IMR-90 (cell line): ENCODE results near the gene SOWAHB. TPM values are rescaled to one million over a fixed set of nuclear protein-coding genes. Genes with fewer than 3 reads are reported as not detected.

Source experiments
- ATAC-seq: fragments of 200-7000 bp; cut with Tn5 transposase; 2 replicates; pipeline ENCODE4 v1.9.1; 2020; ENCODE audit warnings: low read depth, mild to moderate bottlenecking, moderate library complexity
- BruUV-seq: library from RNA; stranded (reverse); fragments of 400-500 nt; replicated peaks from 2 replicates; lab custom pipeline; 2021; lab: Mats Ljungman, UMichigan
- CTCF ChIA-PET: fragments of 300-600 bp; formaldehyde crosslinking; extraction: SDS; loops from one replicate; lab custom pipeline; 2021; ENCODE audit warnings: antibody characterized with exemption; lab: Yijun Ruan, JAX
- POLR2A ChIA-PET: fragments of 300-600 bp; sonication (Branson Sonifier 250); formaldehyde crosslinking; loops from one replicate; lab custom pipeline; 2022; ENCODE audit warnings: antibody characterized with exemption; ENCODE audit not compliant: unreplicated experiment; lab: Charles Lee
- DNase-seq: peaks from one replicate; pipeline ENCODE4 v3.0.0; 2013
- H2AFZ ChIP-seq: replicated peaks from 2 replicates; pipeline ENCODE3; 2013; ENCODE audit warnings: low read length, mild to moderate bottlenecking; ENCODE audit not compliant: poor library complexity
- H2AK5ac ChIP-seq: 2 replicates; pipeline ENCODE4 v1.6.1; 2013; ENCODE audit warnings: low read depth, low read length, inconsistent platforms
- H2AK9ac ChIP-seq: replicated peaks from 2 replicates; pipeline ENCODE3; 2013; ENCODE audit warnings: mild to moderate bottlenecking, low read depth, low read length, moderate library complexity; ENCODE audit not compliant: poor library complexity
- H2BK120ac ChIP-seq: 2 replicates; pipeline ENCODE4 v1.6.1; 2013; ENCODE audit warnings: low read depth, low read length, inconsistent platforms
- H2BK15ac ChIP-seq: 3 replicates; pipeline ENCODE4 v1.6.1; 2013; ENCODE audit warnings: low read depth, low read length, inconsistent platforms
- H2BK20ac ChIP-seq: 2 replicates; pipeline ENCODE4 v1.6.1; 2013; ENCODE audit warnings: low read depth, mild to moderate bottlenecking, inconsistent platforms, low read length, moderate library complexity
- H2BK5ac ChIP-seq: 2 replicates; pipeline ENCODE4 v1.6.1; 2013; ENCODE audit warnings: mild to moderate bottlenecking, low read depth, low read length, inconsistent platforms; ENCODE audit not compliant: poor library complexity, severe bottlenecking
- H3K14ac ChIP-seq: replicated peaks from 2 replicates; pipeline ENCODE4 v1.6.1; 2013; ENCODE audit warnings: low read depth, low read length, inconsistent platforms
- H3K18ac ChIP-seq: 2 replicates; pipeline ENCODE4 v1.6.1; 2013; ENCODE audit warnings: low read depth, low read length, control low read depth
- H3K23ac ChIP-seq: 2 replicates; pipeline ENCODE4 v1.6.1; 2013; ENCODE audit warnings: low read depth, low read length, inconsistent platforms
- H3K27ac ChIP-seq: 2 replicates; pipeline ENCODE4 v1.5.1; 2013; ENCODE audit warnings: mild to moderate bottlenecking, control low read depth, low read length; ENCODE audit not compliant: insufficient read depth
- H3K27me3 ChIP-seq: 2 replicates; pipeline ENCODE4 v1.6.1; 2013; ENCODE audit warnings: low read length; ENCODE audit not compliant: control insufficient read depth, insufficient read depth
- H3K36me3 ChIP-seq: 2 replicates; pipeline ENCODE4 v1.6.1; 2013; ENCODE audit warnings: low read length, mixed read lengths; ENCODE audit not compliant: control insufficient read depth, insufficient read depth
- H3K4ac ChIP-seq: 2 replicates; pipeline ENCODE4 v1.6.1; 2013; ENCODE audit warnings: low read depth, low read length, inconsistent platforms
- H3K4me1 ChIP-seq: 2 replicates; pipeline ENCODE4 v1.6.1; 2013; ENCODE audit warnings: low read length, mixed read lengths; ENCODE audit not compliant: control insufficient read depth, insufficient read depth
- H3K4me2 ChIP-seq: 2 replicates; pipeline ENCODE4 v1.6.1; 2013; ENCODE audit warnings: low read depth, mild to moderate bottlenecking, control low read depth, low read length, moderate library complexity
- H3K4me3 ChIP-seq: 2 replicates; pipeline ENCODE4 v1.5.1; 2013; ENCODE audit warnings: low read depth, mild to moderate bottlenecking, control low read depth, low read length, moderate library complexity; ENCODE audit not compliant: insufficient read depth
- H3K56ac ChIP-seq: 2 replicates; pipeline ENCODE4 v1.6.1; 2013; ENCODE audit warnings: low read length, inconsistent platforms; ENCODE audit not compliant: insufficient read depth; ENCODE audit errors: extremely low read depth
- H3K79me1 ChIP-seq, 2 experiments: 2 replicates each; pipeline ENCODE4 v1.6.1; 2013; ENCODE audit warnings: low read length in 2 of 2, inconsistent platforms in 1 of 2, low read depth in 1 of 2
- H3K9ac ChIP-seq: 2 replicates; pipeline ENCODE4 v1.6.1; 2013; ENCODE audit warnings: low read depth, low read length, control low read depth
- H3K9me1 ChIP-seq: 2 replicates; pipeline ENCODE4 v1.6.1; 2013; ENCODE audit warnings: low read length, inconsistent platforms; ENCODE audit not compliant: insufficient read depth
- H3K9me3 ChIP-seq: 2 replicates; pipeline ENCODE4 v1.6.1; 2013; ENCODE audit warnings: low read length; ENCODE audit not compliant: control insufficient read depth, insufficient read depth
- H4K20me1 ChIP-seq: 2 replicates; pipeline ENCODE4 v1.6.1; 2013; ENCODE audit warnings: low read length, inconsistent platforms; ENCODE audit not compliant: insufficient read depth
- H4K5ac ChIP-seq: 2 replicates; pipeline ENCODE4 v1.6.1; 2013; ENCODE audit warnings: mild to moderate bottlenecking, low read depth, low read length, control low read depth
- H4K8ac ChIP-seq, 2 experiments: 2 replicates each; pipeline ENCODE4 v1.6.1; 2013; ENCODE audit warnings: low read depth in 2 of 2, low read length in 2 of 2, control low read depth in 1 of 2, inconsistent platforms in 1 of 2
- H4K91ac ChIP-seq: 2 replicates; pipeline ENCODE4 v1.6.1; 2013; ENCODE audit warnings: low read depth, low read length, inconsistent platforms; ENCODE audit not compliant: insufficient read depth
- BHLHE40 ChIP-seq: fragments of 150-350 bp; IDR thresholded peaks from 2 replicates; pipeline ENCODE4 v1.6.1; 2016; ENCODE audit warnings: mild to moderate bottlenecking, low read depth, low read length
- CEBPB ChIP-seq: IDR thresholded peaks from 2 replicates; pipeline ENCODE4 v1.6.1; 2012; ENCODE audit warnings: low read depth, low read length, improper control_type of control experiment
- CHD1 ChIP-seq: IDR thresholded peaks from 2 replicates; pipeline ENCODE4 v1.6.1; 2012; ENCODE audit warnings: low read depth, low read length, improper control_type of control experiment
- CTCF ChIP-seq: conservative IDR thresholded peaks from 2 replicates; pipeline ENCODE4 v1.5.1; 2012; ENCODE audit warnings: mild to moderate bottlenecking, low read depth, low read length, improper control_type of control experiment
- ELK1 ChIP-seq: fragments of 150-350 bp; IDR thresholded peaks from 2 replicates; pipeline ENCODE4 v1.6.1; 2016; ENCODE audit warnings: low read depth, mild to moderate bottlenecking, low read length, moderate library complexity, borderline replicate concordance
- FOS ChIP-seq: fragments of 150-350 bp; IDR thresholded peaks from 2 replicates; pipeline ENCODE4 v1.6.1; 2016; ENCODE audit warnings: low read depth, low read length
- MAFK ChIP-seq: IDR thresholded peaks from 2 replicates; pipeline ENCODE4 v1.6.1; 2012; ENCODE audit warnings: low read depth, low read length, improper control_type of control experiment
- MAZ ChIP-seq: IDR thresholded peaks from 2 replicates; pipeline ENCODE4 v1.6.1; 2012; ENCODE audit warnings: low read depth, mild to moderate bottlenecking, low read length, improper control_type of control experiment, moderate library complexity, borderline replicate concordance
- MXI1 ChIP-seq: IDR thresholded peaks from 2 replicates; pipeline ENCODE4 v1.6.1; 2012; ENCODE audit warnings: low read depth, mild to moderate bottlenecking, low read length, moderate library complexity, borderline replicate concordance
- NFE2L2 ChIP-seq: fragments of 150-350 bp; IDR thresholded peaks from 2 replicates; pipeline ENCODE4 v1.6.1; 2016; ENCODE audit warnings: low read depth, mild to moderate bottlenecking, low read length
- POLR2A ChIP-seq: IDR thresholded peaks from 2 replicates; pipeline ENCODE4 v1.6.1; 2012; ENCODE audit warnings: mild to moderate bottlenecking, low read depth, low read length
- RAD21 ChIP-seq: IDR thresholded peaks from 2 replicates; pipeline ENCODE4 v1.6.1; 2012; ENCODE audit warnings: low read length, improper control_type of control experiment
- RCOR1 ChIP-seq: IDR thresholded peaks from 2 replicates; pipeline ENCODE4 v1.6.1; 2012; ENCODE audit warnings: mild to moderate bottlenecking, low read length, improper control_type of control experiment; ENCODE audit not compliant: insufficient replicate concordance
- RFX5 ChIP-seq: IDR thresholded peaks from 2 replicates; pipeline ENCODE4 v1.8.0; 2012; ENCODE audit warnings: low read depth, mild to moderate bottlenecking, low read length, moderate library complexity
- SMC3 ChIP-seq: fragments of 150-350 bp; IDR thresholded peaks from 2 replicates; pipeline ENCODE4 v1.6.1; 2016; ENCODE audit warnings: low read depth, mild to moderate bottlenecking, antibody characterized with exemption, low read length, moderate library complexity
- USF2 ChIP-seq: fragments of 150-350 bp; IDR thresholded peaks from 2 replicates; pipeline ENCODE4 v1.6.1; 2017; ENCODE audit warnings: mild to moderate bottlenecking, antibody characterized with exemption, low read length, low read depth
- WGBS, 2 experiments: methylation state at CpG; one replicate each; pipeline versions ENCODE4 v1.1.5 to v1.1.7; 2013; ENCODE audit warnings: missing lambda C conversion rate in 2 of 2; ENCODE audit not compliant: insufficient read length in 1 of 2; ENCODE audit errors: extremely low coverage in 2 of 2; 5-methylcytosine and 5-hydroxymethylcytosine counted together
- dilution Hi-C: fragments of 300-500 bp; cut with HindIII; formaldehyde crosslinking; loops from one replicate; pipeline ENCODE4 v1.14.3; 2018; ENCODE audit warnings: low sequenced_read_pairs; ENCODE audit not compliant: unreplicated experiment
- in situ Hi-C: fragments of 300-500 bp; cut with MboI; formaldehyde crosslinking; loops from 3 replicates; pipeline ENCODE4 v1.14.3; 2019; ENCODE audit warnings: low sequenced_read_pairs, inconsistent platforms, mixed read lengths
- intact Hi-C: fragments of 100-400 bp; cut with micrococcal nuclease; formaldehyde crosslinking; loops from 2 replicates; pipeline ENCODE4 v1.10.0; 2022
- polyA plus RNA-seq, 3 experiments: library from polyadenylated mRNA; depleted of rRNA; stranded (reverse); fragments of >200 nt; gene quantifications; 2 replicates each; pipeline ENCODE4 v1.2.3, GENCODE V29; 2012; ENCODE audit warnings: low replicate concordance in 1 of 3
- total RNA-seq: library from RNA; depleted of rRNA; stranded (reverse); fragments of >200 nt; gene quantifications from 2 replicates; pipeline ENCODE4 v1.2.3, GENCODE V29; 2012

SOWAHB gene
- total and polyA plus RNA-seq, 2 of the 4 experiments (the other 2 are of a cell fraction): not detected

- CTCF ChIA-PET: interaction anchor here (0.5 kb wide), 2 partner anchors 113 to 166 kb away, joined by 4 to 5 read pairs; no protein-coding TSS in a partner anchor
- Histone ChIP-seq H2BK20ac (no peak overlapping the region), H4K91ac (no peak overlapping the region), H3K4me3 (no peak overlapping the region), H3K9me3 (no peaks in the 10 kb centered on the region), H3K23ac (no peak overlapping the region), H3K18ac (no peak overlapping the region), H2AFZ (no peak overlapping the region), H3K79me1 (no peaks in the 10 kb centered on the region), H2AK5ac (no peak overlapping the region), H2BK120ac (no peak overlapping the region), H4K8ac (no peak overlapping the region), H3K9me1 (no peaks in the 10 kb centered on the region; the same call in 1 of the 2 replicates), H3K36me3 (no peaks in the 10 kb centered on the region), H3K4me2 (no peak overlapping the region), H2BK5ac (no peak overlapping the region), H3K9ac (no peak overlapping the region), H4K5ac (no peak overlapping the region), H3K4ac (no peak overlapping the region), H2AK9ac (no peak overlapping the region), H3K4me1 (no peaks in the 10 kb centered on the region), H3K27ac (no peak overlapping the region), H3K27me3 (no peaks in the 10 kb centered on the region), H2BK15ac (no peak overlapping the region), H3K14ac (no peak overlapping the region), H3K56ac (no peak overlapping the region), H4K20me1 (no peaks in the 10 kb centered on the region)
- dilution Hi-C loops: no loop called here
- BruUV-seq: no TSS peak
- WGBS, 2 experiments: 100% methylated on average over 2 of the region's 5 CpGs; no CpG with 5 or more reads in 1 of the 2 experiments
- POLR2A ChIA-PET: no interaction called here
- intact Hi-C loops: no loop called here
- TF ChIP-seq MAZ (no peak), CEBPB (no peak), POLR2A (no peak), USF2 (no peak), RAD21 (no peak), ELK1 (no peak), CHD1 (no peak), MXI1 (no peak), FOS (no peak), CTCF (no peak), RCOR1 (no peak), MAFK (no peak), RFX5 (no peak), NFE2L2 (no peak), BHLHE40 (no peak), SMC3 (no peak)
- ATAC-seq (no peak), DNase-seq (no peak)
- in situ Hi-C loops: no loop called here
Observed at GRCh38 chr4:76923619-76924357, 25.8 kb upstream of the SOWAHB start.
